GM18508 (cell line): ENCODE data around the gene ZNF319.
"Not testable (repeated sequence)": the region's sequence is repeated elsewhere in the genome, so short reads cannot be mapped to it uniquely, and the experiment has no call there.

Experiments
- ATAC-seq: cut with Tn5 transposase; IDR thresholded peaks from one replicate; pipeline ENCODE4 v1.9.1; 2021; ENCODE audit warnings: moderate number of reproducible peaks; ENCODE audit not compliant: insufficient read depth, unreplicated experiment

The ZNF319 gene

GRCh38 chr16:58022601-58023371 is 22.3 kb upstream of the ZNF319 start:
- no peak for ATAC-seq

DNA sequence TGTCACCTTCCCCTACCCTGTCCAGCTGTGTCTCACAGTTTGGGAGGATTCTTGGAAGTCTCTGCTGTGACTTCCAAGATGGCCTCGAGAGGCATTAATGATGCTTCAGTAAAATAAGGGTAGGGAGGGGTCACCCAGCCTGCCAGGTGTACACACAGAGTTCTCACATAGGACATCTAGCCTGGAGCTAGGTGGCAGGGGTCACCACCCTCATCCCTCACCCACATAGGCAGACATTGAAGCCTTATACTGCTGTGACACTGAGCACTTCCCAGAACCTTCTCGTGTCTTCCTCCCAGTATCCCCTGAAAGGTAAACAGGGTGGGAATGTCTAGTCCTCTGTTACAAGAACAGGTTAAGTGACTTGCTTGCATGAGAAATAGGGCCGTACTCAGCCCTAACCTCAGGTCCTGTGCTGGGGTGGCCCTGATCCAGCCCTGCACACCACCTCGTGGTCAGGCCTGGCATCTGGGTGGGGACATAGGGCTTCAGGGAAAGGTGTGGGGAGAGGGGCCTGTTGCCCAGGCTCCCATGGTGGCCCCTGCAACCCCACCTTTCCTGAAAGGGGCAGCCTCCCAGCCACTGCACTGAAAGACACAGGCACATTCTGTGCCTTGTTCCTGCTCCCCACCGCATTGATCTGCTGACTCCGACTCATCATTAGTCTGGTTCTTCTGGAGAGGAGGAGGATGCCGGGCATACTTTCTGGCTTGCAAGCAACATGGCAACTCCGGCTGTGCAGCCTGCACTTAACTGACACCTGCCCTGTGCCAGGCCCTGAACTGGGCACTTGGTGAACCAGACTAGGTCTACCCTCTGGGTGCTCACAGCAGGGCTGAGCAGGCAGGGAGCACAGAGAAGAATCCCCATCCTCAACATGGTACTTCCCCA is 21.4 kb upstream of the ZNF319 start:
- no peak for ATAC-seq

- no peak for ATAC-seq
Measured at GRCh38 chr16:58020628-58021521, 20.4 kb upstream of the ZNF319 start.

DNA sequence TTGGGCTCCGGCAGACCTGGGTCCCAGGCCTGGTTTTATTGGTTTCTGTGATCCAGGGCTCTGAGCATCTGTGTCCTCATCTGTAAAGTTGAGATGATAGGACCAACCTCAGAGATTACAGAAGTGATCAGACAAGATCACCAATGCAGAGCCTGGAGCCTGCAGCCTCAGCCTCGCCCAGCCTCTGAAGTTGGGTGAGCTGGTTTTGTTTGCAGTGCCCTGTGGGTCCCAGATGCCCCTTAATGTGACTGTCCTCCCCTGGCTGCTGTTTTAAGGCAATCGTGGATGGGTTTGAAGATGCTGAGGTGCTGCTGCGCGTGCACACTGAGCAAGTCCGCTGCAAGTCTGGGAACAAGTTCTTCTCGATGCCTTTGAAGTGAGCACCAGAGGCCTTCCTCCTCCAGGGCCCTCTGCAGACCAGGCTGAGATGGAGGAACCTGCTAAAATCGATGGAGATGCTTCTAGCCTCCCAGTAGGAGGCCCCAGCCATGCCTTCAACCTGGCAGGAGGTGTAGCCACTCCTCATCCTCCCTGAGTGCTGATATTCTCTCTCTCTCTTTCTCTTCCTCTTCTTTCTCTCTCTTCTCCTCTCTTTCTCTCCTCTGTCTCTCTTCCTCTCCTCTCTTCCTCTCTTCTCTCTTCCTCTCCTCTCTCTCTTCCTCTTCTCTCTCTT is 19.5 kb upstream of the ZNF319 start:
- no peak for ATAC-seq

DNA sequence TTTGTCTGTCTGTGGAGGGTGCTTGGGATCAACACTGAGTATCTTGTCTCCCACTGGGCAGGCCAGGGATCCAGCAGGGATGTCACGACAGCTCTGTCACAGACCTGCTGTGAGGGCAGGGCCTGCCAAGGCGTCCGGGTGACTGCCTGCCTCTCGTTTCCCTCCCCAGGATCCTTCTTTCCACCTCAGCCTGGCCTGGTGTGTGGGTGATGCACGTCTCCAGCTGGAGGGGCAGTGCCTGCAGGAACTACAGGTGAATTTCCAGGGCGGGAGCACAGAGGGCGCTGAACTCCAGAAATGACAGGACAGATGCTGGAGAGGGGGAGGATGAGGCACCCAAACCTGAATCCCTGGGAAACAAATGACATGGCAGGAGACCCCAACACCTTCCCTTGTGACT is 18.3 kb upstream of the ZNF319 start:
- ATAC-seq, result no peak

- ATAC-seq, result no peak
Measured at GRCh38 chr16:58016840-58017446, 16.5 kb upstream of the ZNF319 start.

GRCh38 chr16:58013201-58013956 is 12.9 kb upstream of the ZNF319 start:
- ATAC-seq, result no peak

DNA sequence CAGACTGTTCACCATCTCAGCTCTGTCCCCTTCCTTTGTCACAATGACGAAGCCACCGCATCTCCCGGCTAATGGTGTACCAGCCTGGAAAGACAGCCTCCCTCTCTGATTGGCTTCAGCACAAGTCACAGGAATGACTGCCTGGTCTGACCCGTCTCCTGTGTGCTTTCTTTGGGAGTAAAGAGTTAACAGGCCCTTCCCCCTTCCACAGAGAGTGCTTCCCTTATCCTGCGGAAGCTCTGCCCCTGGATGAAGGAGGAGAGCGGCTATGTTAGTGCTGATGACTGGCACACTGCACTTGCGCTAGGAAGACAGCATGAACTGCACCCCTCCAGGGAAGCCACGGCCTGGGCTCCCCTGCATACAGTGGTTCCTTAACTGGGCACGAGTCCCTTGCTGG is 12.0 kb upstream of the ZNF319 start:
- ATAC-seq, result no peak

DNA sequence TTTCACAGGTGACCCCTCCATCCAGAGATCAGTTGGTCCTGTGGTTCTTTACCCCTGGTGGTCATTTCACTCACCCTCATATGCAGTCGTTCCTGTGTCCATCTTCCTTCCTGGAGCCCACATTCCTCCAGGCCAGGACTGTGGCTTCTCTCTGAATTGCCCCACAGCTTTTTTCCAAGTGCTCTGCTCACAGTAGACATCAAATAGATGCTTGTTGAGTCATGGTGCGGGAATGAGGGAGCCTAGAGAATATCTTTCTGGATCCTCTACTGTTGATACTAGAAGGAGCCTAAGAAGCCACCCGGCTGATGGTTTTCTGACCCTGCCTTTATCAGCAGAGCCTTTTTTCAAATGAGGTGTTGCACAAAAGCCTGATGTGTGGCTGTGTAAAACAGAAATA is 11.2 kb upstream of the ZNF319 start:
- ATAC-seq, result no peak

GRCh38 chr16:58010886-58011285 is 10.4 kb upstream of the ZNF319 start:
- ATAC-seq, result no peak

GRCh38 chr16:58009856-58010416 is 9.5 kb upstream of the ZNF319 start:
- ATAC-seq, result no peak

DNA sequence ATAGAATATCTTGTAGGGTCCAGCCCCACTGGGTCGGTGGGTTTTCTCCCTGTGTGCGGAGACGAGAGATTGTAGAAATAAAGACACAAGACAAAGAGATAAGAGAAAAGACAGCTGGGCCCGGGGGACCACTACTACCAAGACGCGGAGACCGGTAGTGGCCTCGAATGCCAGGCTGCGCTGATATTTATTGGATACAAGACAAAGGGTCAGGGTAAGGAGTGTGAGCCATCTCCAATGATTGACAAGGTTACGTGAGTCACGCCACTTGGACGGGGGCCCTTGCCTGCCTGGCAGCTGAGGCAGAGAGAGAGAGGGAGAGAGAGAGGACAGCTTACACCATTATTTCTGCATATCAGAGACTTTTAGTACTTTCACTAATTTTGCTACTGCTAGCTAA is 4.3 kb upstream of the ZNF319 start:
- ATAC-seq, result not testable (repeated sequence)

- ATAC-seq, result no peak
Measured at GRCh38 chr16:58002936-58003335, 2.5 kb upstream of the ZNF319 start.

DNA sequence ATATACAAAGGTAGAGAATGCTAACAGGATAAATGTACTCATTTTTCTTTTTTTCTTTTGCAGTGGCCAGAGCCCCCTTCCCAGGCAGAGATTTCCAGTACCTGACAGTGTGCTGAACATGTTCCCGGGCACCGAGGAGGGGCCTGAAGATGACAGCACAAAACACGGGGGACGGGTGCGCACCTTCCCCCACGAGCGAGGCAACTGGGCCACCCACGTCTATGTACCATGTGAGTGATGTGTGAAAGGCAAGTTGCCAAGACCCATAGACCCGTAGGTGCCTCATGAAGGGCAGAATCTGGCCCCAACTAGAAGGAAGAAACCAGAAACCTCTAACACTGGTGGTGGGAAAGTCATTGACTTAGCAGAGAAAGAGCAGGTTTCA is 1.9 kb upstream of the ZNF319 start:
- ATAC-seq, result no peak

DNA sequence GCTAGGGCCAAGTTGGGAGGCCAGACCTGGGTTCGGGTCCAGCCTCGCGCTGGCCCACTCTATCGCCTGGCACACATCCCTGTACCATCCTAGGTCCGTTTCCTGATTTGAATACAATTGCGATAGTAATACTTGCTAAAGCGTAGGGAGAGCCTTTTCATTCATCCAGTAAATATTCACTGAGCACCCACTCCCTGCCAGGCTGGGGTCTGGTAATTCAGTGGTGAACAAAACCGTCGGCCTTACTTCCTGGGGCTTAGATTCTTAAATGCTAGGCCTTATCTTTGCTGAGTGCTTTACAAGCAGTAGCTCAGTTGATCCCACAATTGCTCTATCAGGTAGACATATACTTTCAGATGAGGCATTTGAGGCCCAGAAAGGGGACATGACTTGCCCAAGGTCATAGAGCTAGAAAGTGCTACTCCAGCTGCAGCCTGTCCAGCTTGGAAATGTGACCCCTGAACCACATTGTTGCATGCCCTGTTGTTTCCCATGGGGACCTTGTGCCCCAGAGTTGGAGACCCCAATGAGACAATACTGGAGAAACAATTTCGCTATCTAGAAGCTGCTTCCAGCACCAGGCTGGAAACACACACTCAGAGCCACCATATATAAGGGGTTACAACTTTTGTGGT is 1.4 kb upstream of the ZNF319 start:
- no peak for ATAC-seq

DNA sequence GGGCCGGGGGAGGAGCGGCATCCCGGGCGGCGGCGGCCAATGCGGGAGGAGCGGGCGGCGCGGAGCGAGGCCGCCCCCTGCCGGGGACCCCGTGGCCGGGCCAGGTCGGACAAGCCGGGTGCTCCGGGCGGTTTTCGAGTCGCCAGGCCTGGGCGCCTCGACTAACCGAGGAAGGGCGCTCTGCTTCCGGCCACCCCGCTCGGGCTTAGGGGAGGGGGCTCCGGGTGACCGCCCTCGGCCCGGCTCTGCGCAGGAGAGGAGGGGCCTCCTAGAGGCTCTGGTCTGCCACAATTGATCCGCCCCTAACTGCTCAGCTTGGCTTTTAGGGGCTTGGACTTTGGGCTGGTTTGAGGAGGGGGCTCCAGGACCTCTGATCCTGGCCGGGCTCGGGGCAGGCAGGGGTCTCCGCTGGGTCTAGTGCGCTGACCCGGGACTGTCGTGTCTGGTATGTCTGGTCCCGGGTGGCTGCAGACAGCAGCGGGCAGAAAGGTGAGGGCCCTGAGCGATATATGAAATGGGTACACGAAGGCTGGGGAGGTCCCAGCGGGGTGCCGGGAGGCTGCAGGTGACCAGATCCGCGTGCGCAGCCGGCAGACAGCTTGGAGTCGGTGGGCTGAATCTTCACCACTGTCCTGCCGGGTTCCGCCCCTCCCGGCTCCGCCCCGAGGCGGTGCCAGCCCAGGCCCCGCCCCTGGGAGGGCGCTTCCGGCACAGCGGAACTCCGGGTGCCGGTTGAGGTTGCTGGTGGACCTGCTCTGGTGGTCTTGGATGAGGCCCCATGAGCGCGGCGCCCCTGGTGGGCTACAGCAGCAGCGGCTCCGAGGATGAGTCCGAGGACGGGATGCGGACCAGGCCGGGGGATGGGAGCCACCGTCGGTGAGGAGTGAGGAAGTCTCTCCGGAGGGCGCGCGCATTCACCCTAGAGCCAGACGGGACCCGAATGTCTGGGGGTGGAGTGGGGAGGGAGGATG is 519 bp upstream of the ZNF319 start, which contains the start of gene USB1:
Gene USB1, plus strand, starts transcription at position 702 of the 971 bp plus-strand sequence. Its CDS starts 77 bp downstream, at position 779.
- ATAC-seq, result peak; percentile 47
